GM21619 (cell line): ENCODE results near the gene LDLRAD2.
A peak's percentile ranks its signal among the peaks of the same experiment; 100 is the strongest.

Experiments used
- ATAC-seq: cut with Tn5 transposase; IDR thresholded peaks from one replicate; pipeline ENCODE4 v1.9.1; 2021; ENCODE audit not compliant: unreplicated experiment

Gene LDLRAD2

GRCh38 chr1:21857840-21858670, 46.0 kb downstream of the LDLRAD2 start:
- no peak for ATAC-seq

DNA sequence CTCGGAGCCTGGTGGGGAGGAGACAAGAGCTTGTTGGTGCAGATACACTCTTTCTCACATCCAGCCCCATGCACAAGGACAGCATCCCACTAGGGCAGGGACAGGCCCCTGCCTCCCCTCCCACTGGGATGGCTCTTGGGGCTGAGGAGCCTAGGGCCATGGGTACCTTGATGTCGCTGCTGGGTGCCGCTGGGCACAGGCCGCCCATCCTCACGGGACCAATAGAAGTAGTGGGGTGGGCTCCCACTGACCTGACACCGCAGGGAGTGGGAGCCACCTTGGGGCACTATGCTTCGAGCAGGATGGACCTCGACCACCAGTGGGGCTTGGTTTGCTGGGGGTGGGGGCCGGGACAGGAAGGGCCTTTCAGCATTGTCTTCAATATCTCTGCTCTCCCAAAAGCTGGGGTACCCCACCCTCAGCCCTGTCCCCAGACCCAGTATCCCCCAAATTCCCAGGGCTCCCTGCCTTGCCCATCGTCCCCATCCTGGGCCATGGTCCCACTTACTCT, 47.7 kb downstream of the LDLRAD2 start:
- ATAC-seq, result no peak

DNA sequence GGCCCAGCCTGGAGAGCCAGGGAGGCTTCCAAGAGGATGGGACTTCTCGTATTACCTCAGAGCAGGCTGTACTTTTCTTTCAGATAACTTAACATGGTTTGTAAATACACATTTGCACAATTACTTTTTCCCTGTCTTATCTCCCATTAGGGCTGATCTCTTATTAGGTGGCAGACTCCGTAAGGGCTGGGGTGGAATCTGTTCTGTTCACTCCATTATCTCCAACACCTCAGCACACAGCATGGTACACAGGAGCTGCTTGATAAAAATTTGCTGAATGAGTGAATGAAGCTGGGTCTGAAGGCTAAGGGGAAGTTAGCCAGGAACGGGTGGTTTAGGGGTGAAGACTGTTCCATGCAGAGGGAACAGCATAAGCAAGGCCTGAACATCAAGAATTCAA, 48.9 kb downstream of the LDLRAD2 start:
- ATAC-seq, result no peak

DNA sequence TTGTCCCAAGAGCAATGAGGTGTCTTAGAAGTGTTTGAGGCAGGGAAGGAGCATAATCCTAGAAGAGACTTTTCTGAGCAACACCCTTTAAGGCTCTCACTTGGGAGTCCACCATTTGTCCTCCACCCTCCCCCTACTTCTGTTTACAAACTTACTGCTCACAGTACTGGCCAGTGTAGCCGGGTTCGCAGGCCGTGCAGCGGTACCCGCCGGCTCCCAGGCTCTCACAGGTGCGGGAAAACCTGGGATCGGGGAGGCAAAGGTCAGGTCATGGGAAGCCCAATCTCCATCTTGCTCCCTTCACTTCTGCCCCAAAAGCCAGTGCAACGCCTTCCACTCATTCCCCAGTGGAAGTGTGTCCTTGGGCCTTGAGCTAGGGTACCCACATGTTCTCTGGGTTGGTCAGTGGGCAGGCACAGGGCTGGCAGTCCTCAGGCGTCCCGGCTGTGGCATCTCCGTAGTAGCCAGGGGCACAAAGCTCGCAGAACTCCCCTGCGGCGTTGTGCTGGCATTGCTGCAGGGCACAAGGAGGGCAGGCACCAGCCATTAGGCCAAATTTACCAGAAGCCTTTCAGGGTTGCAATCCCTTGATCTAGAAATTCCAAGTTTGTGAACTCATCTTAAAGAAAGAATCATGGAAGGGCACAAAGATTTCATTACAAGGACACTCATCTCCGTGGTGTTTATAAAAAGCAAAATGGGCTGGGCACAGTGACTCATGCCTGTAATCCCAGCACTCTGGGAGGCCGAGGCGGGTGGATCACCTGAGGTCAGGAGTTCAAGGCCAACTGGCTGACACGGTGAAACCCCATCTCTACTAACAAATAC, 49.8 kb downstream of the LDLRAD2 start:
- ATAC-seq, result no peak

- ATAC-seq, result no peak
These were observed 51.9 kb downstream of the LDLRAD2 start for GRCh38 chr1:21863981-21864380.

- ATAC-seq, result no peak
These were observed 52.7 kb downstream of the LDLRAD2 start for GRCh38 chr1:21864730-21865129.

- ATAC-seq, result no peak
These were observed 53.5 kb downstream of the LDLRAD2 start for GRCh38 chr1:21865609-21865942.

- ATAC-seq, result peak; percentile 62
These were observed 54.1 kb downstream of the LDLRAD2 start for GRCh38 chr1:21865943-21866706.

- no peak for ATAC-seq
These were observed 54.6 kb downstream of the LDLRAD2 start for GRCh38 chr1:21866707-21867043.

DNA sequence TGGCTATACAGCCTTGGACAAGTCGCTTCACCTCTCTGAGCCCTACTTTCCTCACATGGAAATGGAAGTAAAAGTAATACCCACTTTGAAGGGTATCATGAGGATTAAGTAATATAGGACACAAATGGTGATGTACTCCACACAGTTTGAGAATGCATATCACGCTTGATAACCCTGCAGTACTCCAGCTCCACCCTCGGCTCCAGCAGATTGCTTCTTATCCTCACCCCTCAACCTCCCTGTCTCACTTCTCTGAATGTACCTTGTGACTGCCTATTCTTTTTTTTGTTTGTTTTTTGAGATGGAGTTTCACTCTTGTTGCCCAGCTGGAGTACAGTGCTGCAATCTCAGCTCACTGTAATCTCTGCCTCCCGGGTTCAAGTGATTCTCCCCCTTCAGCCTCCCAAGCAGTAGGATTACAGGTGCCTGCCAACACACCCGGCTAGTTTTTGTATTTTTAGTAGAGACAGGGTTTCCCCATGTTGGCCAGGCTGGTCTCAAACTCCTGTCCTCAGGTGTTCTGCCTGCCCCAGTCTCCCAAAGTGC, 55.5 kb downstream of the LDLRAD2 start:
- ATAC-seq, result no peak

GRCh38 chr1:21868482-21868881, 56.4 kb downstream of the LDLRAD2 start:
- ATAC-seq, result no peak

DNA sequence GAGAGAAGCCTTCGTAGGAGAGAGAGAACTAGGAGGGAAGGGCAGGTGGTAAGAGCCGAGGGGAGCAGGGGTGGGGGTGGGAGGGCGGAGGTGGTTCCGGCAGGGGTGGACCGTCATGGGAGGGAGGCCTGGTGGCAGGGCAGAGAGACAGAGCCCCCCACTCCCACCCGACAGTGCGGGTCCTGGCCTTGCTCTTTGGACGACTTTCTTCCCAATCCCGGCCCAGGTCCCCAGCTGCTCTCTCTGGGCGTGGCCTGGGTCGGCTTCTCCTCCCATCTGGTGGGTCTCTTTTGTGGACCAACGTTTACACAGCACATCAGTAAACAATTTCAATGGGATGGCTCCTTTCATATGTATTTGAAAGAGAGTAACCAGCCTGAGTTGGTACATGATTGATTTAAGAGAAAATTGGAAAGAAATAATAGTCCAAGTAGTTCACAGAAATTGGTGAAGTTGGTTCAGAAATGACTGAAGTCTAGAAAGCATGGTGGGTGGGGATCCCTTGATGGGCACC, 56.9 kb downstream of the LDLRAD2 start:
- ATAC-seq, result no peak

DNA sequence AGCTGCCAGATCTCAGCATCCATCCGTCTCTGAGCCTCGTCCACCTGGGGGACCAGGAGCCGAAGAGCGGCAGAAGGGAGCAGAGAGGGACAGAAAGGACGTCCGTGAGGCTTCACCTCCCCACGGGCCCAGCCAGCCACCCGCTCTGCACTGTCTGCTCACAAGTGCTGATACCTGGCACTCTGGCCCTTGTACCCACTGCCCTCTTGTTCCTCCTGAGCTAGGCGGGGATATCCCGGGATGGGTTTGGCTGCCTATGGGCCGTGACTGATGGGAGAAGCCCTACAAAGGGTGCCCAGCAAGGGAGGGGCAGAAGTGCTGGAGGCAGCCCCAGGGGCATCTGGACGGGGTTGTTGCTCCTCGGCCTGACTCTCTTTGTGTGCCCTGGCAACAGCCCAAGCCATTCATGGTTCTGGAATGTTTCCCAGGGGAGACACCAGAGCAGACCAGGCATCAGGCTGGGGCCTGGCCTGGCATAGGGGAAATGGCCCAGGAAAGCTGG, 57.6 kb downstream of the LDLRAD2 start:
- no peak for ATAC-seq

GRCh38 chr1:21870611-21871010, 58.5 kb downstream of the LDLRAD2 start:
- no peak for ATAC-seq

- no peak for ATAC-seq
These were observed 59.9 kb downstream of the LDLRAD2 start for GRCh38 chr1:21871943-21872342.

DNA sequence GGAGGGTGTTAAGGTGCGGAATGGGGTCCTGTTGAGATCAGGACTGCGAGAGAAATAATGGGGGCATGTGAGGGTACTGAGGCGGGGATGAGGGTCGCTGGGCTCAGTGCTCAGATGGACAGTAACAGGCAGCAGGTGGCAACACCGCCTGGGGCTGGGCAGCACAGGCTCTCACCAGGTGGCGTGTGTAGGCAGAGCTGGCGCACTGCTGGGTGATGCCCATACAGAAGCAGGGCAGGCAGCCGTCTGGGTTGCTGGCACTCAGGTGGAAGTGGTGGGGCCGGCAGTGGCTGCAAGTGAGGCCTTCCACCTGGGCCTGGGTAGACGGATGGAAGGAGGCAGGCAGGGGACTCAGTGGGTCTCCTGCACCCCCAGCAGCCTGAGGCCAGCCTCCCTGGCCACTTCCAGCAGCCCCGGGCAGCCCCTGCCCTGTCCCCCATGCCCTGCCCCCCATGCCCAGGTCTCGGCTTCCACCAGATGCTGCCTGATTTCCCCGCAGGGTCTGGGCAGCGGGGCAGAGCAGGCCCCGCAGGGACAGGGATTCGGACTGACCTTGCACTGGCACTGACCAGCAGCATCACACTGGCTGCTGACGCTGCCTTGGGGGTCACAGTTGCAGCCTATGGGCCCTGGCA, 60.5 kb downstream of the LDLRAD2 start:
- no peak for ATAC-seq

GRCh38 chr1:21873174-21873573, 61.1 kb downstream of the LDLRAD2 start:
- ATAC-seq, result no peak

DNA sequence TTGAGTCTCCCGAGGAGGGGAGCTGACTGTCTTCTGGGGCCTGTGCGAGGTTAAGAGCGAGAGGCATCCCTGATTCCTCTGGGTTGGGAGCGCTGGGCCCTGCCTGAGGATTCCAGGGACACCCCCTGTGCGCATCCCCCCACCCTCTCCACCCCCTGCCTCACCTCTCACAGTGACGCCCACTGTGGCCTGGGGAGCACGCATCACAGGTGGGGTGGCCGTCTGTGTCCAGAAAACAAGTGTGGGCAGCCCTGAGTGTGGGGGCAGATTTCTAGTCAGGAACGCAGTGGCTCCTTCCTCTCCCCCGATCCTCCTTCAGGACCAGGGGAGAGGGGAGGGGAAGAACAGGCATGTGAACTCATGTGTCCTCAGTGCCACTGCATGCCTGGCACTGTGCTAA, 61.7 kb downstream of the LDLRAD2 start:
- ATAC-seq, result no peak

DNA sequence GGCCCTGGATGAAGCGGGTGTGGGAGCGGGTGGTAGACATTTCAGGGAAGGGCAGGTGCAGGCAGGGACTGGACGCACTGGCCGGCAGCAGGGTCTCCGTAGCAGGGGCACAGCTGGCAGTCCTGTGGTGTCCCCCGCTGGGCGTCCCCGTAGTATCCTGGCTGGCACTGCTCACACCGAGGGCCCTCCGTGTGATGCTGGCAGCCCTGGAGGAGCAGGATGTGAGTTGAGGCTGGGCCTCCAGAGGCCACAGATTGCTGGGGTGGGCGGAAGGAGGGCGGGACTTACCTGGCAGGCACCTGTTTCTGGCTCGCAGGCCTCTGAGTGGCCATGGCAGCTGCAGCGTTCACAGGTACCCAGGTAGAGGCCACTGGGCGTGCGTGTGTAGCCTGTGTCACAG, 62.3 kb downstream of the LDLRAD2 start:
- ATAC-seq, result no peak
